GM08714 (cell line): ENCODE data around the gene BCKDHB.

Experiments
- H3K4me3 ChIP-seq: fragments of 200-500 bp; sonication (Bioruptor generic); 2 replicates; pipeline ENCODE4 v1.5.1; 2014; ENCODE audit warnings: mild to moderate bottlenecking, low read length, inconsistent platforms
- ZNF274 ChIP-seq: IDR thresholded peaks from 2 replicates; pipeline ENCODE4 v1.6.1; 2012; ENCODE audit warnings: mild to moderate bottlenecking, low read depth, low read length

BCKDHB gene

GRCh38 chr6:80335121-80335531, 228.7 kb downstream of the BCKDHB start:
- H3K4me3 ChIP-seq: no peak overlapping the region
- TF ChIP-seq ZNF274: no peak

DNA sequence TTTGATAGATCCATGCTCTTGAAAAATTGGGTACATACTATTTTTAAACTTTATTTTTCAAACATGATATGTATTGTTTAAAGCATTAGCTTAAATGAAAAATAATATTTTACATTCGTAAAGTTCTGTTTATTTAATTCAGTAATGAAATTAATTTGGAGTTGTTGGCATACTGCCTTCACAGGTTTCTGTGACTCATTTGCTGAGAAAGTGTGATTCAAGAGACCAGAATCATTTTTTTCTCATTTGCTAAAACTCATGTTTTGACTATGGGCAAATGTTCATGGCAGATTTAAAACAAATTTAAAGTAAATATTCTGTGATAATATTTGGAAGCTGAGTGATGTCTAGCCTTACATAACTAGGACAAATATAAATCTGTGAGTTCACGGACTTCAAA, 230.4 kb downstream of the BCKDHB start:
- TF ChIP-seq ZNF274: no peak
- no peak overlapping the region for H3K4me3 ChIP-seq

DNA sequence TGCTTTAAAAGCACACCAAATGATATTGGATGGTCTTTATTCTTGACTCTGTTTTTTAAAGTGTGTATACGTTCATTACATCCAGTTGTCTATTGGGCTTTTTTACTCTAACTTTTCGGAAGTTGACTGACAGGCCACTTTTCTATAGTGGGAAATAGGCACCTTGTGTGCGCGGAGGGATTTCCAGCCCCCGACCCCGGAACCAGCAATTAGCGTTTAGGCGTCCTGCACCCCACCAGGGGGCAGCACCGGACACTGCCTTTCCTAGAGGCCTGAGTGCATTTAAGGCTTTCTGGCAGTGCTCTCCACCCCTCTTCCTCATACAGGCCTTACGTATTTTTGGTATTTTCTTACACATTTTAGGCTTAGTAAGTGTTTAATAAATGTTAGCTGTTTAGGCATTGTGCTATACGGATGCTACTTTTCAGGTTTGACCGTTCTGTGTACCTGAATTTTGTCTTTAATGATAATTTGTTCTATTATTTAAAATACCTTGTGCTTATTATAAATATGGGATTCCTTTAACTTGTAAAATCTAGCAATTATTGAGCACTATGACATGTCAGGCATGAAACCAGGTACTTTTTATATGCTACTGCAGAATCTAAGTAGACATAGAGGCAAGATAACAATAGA, 231.8 kb downstream of the BCKDHB start:
- H3K4me3 ChIP-seq: no peak overlapping the region
- TF ChIP-seq ZNF274: no peak

GRCh38 chr6:80339421-80339820, 232.9 kb downstream of the BCKDHB start:
- no peak for TF ChIP-seq ZNF274
- H3K4me3 ChIP-seq: no peak overlapping the region

- TF ChIP-seq ZNF274: no peak
- H3K4me3 ChIP-seq: no peak overlapping the region
Observed at GRCh38 chr6:80340280-80340679, 233.8 kb downstream of the BCKDHB start.

DNA sequence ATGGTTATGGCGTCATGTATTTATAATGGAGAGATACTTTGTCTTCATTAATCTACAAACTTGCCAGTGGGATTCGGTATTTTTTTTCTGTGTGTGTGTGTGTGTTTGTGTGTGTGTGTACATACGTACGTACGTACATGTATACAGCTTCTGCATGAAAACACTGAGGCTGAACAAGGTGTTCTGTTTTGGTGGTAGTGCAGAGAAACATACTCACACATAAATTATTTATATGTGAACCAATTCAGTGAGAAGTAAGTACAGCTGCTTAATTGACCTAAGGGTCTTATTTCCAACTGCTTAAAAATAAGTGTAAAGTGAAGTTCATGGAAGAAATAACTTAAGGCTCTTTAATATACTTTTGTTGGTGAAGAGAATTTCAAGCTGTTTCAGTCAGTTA, 234.2 kb downstream of the BCKDHB start:
- no peak overlapping the region for H3K4me3 ChIP-seq
- no peak for TF ChIP-seq ZNF274

- no peak for TF ChIP-seq ZNF274
- H3K4me3 ChIP-seq: no peak overlapping the region
Observed at GRCh38 chr6:80341330-80341729, 234.9 kb downstream of the BCKDHB start.

GRCh38 chr6:80343511-80343910, 237.0 kb downstream of the BCKDHB start:
- H3K4me3 ChIP-seq: no peak overlapping the region
- TF ChIP-seq ZNF274: no peak

DNA sequence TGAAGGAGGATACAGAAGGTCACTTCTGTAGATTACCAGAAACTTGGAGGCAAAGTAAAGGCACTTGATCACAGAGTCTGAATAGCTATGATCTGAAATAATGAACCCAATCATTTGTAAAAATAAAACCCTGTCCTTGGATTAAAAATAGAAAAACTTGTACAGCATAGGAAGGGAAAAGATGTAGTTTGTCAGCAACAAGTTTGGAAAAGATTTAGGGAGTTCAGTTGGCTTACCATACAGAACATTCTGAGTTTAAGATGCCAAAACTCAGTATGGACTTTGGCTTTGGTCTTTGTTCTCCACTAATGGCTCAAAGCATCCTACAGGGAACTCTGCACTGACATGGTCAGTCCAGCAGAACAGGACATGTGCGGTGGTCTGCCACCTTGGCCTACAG, 240.6 kb downstream of the BCKDHB start:
- TF ChIP-seq ZNF274: no peak
- no peak overlapping the region for H3K4me3 ChIP-seq

DNA sequence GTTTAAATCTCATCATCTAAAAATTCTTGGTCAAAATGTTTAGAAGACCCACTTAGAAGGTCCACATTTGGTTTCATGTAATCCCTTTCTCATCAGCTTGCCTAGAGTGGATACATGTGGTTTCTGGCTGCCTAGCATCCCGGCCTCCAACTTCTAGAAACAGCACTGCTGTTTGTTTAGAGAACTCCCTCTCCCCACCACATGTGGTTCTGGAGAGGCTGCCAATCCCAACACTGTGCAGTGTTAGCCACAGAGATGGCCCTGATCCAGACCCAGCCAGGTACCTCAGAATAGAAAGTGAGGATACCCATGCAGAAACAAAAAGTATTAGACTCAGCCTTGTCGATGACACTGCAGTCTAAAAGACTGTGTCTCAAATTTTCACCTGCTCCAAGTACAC, 241.8 kb downstream of the BCKDHB start:
- TF ChIP-seq ZNF274: no peak
- H3K4me3 ChIP-seq: no peak overlapping the region

GRCh38 chr6:80356000-80356399, 249.5 kb downstream of the BCKDHB start:
- H3K4me3 ChIP-seq: no peak overlapping the region
- no peak for TF ChIP-seq ZNF274

DNA sequence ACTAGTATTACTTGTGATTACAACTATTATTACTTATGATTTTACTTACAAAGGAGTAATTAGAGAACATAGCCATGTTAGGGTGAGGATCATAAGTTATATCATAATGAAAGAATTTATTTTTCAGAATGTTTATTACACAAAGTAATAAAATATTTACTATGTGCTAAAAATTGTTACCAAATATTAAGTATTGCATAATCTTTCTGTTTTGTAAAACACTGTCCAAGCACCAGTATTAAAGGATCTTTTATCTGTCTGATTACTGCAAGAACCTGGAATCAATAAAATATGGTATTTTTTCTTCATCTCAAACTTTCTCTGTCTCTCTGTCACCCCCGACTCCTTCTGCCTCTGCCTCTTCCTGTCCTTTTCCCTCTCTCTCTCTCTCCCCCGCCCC, 250.1 kb downstream of the BCKDHB start:
- H3K4me3 ChIP-seq: no peak overlapping the region
- no peak for TF ChIP-seq ZNF274

- TF ChIP-seq ZNF274: no peak
- H3K4me3 ChIP-seq: no peak overlapping the region
Observed at GRCh38 chr6:80357081-80357480, 250.6 kb downstream of the BCKDHB start.

- no peak for TF ChIP-seq ZNF274
- H3K4me3 ChIP-seq: no peak overlapping the region
Observed at GRCh38 chr6:80357674-80358073, 251.2 kb downstream of the BCKDHB start.

DNA sequence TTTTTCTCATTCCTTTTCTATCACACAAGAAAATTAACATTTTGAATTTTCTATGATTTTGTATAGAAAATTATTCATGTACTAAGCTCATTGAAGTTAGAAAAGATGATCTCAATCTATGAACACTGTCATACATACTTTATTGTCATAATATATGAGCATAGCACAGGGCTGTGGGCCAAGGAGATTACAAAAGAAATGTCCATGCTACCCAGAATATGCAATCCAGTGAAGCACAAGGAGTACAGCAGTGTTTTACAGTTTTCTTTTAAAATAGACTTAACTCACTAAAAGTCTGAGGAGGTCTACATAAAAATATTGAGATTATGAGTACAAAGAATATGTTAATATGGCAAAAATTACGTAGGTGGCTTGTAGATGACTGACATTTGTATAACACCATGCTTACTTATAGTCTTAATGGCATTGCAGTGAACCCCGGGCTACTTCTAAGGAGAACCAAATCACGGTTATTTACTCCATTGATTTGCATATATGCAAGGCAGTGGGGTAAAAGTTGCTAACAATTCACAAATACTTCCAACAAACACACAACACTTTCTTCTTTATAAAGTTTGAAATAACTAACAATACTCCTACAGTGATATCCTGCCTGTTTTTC, 257.1 kb downstream of the BCKDHB start:
- no peak for TF ChIP-seq ZNF274
- H3K4me3 ChIP-seq: no peak overlapping the region

- no peak for TF ChIP-seq ZNF274
- no peak overlapping the region for H3K4me3 ChIP-seq
Observed at GRCh38 chr6:80364149-80364548, 257.7 kb downstream of the BCKDHB start.

GRCh38 chr6:80366051-80366450, 259.6 kb downstream of the BCKDHB start:
- no peak overlapping the region for H3K4me3 ChIP-seq
- no peak for TF ChIP-seq ZNF274
